GM19467 (cell line): ENCODE measurements around the gene ANKRD6.
"Not testable (repeated sequence)": the region's sequence is repeated elsewhere in the genome, so short reads cannot be mapped to it uniquely, and the experiment has no call there.

ENCODE experiments used
- ATAC-seq: cut with Tn5 transposase; IDR thresholded peaks from one replicate; pipeline ENCODE4 v1.9.1; 2021; ENCODE audit warnings: mild to moderate bottlenecking, moderate library complexity; ENCODE audit not compliant: unreplicated experiment

The ANKRD6 gene

GRCh38 chr6:89432875-89433251 is at the start of gene ANKRD6:
TSS of gene ANKRD6 (plus strand) at chr6:89433152. CDS start at chr6:89566977, 133,825 bp downstream.
- peak; percentile 90 for ATAC-seq

GRCh38 chr6:89385156-89385667 is 47.7 kb upstream of the ANKRD6 start:
- ATAC-seq: no peak

DNA sequence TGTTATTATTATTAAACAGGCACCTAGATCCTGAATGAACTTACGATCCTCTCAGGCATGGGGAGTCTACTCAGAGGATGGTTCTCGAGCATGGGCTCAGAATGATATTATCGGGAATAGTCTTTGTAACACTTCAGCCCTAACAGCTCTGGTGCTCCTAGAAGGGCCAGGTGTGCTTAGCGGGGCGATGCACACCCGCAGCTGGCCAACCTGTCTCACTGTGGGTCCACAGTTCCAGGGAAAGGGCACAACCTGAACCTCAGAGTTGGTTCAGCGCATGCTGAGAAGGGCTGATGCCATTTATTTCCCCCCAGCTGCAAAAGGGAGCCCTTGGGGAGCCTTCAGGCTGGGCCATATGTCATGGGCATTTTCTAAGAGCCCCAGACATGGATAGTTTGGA is 47.1 kb upstream of the ANKRD6 start:
- no peak for ATAC-seq

DNA sequence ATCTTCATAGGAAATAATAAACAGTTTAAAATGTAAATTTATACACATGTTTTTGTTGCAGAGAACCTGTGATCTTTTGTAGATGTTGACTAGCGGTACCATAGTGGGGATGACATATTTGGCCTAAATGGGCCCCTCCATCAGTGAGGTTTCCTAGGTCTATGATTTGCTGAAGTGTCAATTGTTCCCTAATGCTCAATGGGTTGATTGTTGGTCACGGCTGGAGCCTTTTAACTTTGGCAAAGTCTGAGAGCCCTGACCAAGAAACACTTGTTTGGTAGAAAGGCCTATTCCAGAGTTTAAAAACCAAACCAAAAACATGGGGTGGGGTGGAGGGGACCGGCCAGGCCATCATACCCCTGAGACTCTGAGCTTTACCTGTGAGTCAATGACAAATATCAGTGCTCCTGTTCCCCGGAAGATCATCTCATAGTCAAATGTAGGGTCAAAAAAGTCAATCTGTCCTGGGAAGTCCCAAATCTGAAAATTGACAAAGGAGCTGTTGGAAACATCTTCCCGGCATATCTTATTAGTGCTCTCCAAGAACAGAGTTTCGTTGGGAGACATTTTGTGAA is 45.9 kb upstream of the ANKRD6 start:
- ATAC-seq: peak; percentile 17

DNA sequence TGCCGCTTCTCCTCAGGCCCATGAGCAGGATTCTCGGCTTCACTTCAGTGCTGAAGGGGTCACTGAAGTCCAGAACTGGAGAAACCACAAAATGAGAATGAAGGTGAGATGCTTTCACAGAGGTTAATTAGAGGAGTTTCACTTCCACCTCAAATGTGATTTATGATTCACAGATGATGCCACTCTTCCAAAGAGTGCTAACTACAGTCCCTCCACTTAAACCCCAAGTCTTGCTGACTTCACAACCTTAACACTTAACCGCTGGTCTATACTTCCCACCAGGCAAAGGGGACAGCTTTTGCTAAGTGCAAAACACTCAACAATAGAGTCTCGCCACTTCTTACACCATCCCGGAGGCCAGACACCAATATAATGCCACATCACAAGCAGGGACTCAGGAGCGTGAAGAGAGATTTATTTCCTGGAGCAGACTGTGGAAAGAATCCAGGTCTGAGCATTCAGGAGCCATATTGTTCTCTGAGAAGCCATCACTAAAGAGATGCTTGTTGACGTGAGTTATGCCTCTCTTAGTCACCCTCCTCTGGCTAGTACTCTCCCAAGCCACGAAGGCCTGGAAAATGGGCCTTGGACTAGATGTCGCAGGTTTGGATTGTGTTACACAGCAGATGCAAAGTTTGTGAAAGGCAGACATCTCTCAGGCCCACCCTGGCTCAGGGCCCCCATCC is 45.3 kb upstream of the ANKRD6 start:
- ATAC-seq: peak; percentile 94

DNA sequence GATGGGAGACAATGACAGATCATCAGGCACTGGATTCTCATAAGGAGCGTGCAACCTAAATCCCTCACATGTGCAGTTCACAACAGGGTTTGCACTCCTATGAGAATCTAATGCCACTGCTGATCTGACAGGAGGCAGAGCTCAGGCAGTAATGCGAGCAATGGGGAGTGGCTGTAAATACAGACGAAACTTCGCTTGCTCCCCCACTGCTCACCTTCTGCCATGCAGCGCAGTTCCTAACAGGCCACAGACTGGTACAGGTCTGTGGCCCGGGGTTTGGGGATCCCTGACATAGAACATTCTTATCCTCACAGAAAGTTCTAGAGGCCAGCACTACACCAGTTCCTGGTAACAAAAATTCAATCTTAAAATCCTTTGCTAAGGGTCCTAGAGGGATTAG is 44.1 kb upstream of the ANKRD6 start:
- no peak for ATAC-seq

DNA sequence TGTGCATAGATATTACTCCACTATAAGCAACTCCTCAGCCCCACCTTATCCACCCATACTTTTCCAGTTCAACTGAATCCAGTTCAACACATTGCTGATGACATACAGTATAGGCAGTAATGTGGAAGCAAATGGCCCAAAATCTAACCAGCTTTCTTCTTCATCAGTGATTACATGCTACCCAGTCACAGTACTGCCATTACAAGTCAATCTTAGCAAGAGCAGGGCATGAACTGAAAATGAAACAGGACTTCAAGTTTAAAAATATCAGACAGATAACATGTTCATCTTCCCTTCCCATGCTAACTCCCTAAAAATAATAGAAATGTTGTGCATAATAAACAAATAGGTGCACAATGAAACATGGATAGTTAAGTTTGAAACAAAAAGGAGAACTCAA is 40.1 kb upstream of the ANKRD6 start:
- ATAC-seq: no peak

GRCh38 chr6:89393659-89394058 is 39.3 kb upstream of the ANKRD6 start:
- ATAC-seq: no peak

- ATAC-seq: not testable (repeated sequence)
Observed at GRCh38 chr6:89397884-89398283, 35.1 kb upstream of the ANKRD6 start.

DNA sequence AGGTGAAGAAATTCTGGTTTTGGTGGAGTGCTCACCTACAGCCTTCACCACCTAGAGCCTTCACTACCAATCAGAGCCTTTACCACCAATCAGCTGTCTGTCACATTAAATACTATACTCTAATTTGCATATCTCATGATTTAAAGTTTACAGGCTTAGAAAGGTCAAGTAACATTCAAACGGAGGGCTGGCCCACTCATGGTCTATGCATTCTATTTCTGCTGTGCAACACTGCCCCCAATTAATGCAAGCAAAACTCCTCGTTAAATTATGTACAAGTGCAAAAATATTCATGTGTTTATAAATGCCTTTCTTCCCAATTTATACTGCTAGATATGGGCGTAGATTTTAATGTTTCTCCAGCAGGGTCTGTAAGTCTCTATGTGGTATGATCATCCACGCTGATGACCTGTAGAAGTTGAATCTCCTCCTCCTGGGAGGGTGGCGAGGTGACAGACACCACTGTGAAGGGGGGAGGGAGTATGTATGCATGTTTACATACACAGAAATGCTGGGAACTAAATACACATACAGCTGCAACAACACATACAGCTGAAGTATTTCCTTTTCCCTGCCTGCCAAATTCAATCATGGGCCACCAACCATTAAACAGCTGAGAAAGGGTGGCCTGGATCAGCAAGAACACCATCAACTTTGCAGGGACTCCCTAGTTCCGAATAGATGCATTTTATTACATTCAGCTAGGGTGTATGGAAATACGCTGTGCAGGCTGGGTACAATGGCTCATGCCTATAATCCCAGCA is 34.0 kb upstream of the ANKRD6 start:
- no peak for ATAC-seq

GRCh38 chr6:89400050-89400449 is 32.9 kb upstream of the ANKRD6 start:
- ATAC-seq: no peak

DNA sequence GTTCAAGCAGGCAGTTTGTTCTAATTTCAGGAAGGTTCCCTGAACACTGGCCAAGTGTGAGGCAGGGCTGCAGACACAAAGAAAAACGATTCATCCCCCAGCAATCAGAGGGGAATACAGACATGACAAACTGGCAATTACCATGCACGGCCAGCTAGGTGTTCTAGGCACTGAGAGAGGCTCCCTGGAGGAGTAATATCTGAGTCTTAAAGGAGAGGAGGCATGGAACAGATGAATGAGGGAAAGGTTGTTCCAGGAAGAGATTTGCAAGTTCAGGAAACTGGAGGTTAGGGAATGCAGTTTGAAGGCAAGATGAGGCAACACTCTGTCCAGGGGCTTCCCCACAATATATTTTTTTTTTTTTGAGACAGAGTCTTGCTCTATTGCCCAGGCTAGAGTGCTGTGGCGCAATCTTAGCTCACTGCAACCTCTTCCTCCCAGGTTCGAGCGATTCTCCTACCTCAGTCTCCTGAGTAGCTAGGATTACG is 32.0 kb upstream of the ANKRD6 start:
- no peak for ATAC-seq

DNA sequence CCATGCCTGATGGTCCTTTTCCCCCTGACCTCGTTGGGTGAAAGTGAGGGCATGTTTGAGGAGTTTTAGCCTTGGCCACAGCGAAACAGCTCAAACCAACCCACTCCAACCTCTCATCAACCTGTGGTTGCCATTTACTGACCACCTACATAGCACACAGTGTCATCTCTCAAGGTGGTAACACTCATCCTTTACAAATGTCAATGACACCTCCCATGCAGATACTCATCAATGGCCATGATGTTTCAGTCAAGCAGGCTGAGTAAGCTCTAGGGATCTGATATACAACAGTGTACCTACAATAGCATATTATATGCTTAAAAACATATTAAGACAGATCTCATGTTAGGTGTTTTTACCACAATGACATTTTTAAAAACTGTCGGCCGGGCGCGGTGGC is 30.2 kb upstream of the ANKRD6 start:
- ATAC-seq: no peak

GRCh38 chr6:89404512-89404911 is 28.4 kb upstream of the ANKRD6 start:
- no peak for ATAC-seq

DNA sequence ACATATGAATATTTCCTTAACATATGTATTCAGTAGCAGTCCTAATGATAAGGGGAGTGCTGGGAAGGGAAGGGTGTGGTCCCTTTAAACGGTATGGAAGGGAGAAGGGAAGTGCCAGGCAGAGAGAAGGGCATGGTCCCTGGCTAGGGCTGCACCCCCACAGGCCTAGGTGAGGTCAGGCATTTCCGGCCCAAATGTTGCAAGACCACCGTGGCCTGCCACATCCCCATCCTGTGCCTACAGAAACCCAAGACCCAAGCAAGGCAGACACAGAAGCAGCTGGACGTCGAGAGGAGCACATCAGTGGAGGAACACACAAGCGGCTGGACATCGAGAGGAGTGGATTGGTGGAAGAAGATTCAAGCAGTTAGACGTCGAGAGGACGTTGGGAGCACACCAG is 26.8 kb upstream of the ANKRD6 start:
- ATAC-seq: no peak

DNA sequence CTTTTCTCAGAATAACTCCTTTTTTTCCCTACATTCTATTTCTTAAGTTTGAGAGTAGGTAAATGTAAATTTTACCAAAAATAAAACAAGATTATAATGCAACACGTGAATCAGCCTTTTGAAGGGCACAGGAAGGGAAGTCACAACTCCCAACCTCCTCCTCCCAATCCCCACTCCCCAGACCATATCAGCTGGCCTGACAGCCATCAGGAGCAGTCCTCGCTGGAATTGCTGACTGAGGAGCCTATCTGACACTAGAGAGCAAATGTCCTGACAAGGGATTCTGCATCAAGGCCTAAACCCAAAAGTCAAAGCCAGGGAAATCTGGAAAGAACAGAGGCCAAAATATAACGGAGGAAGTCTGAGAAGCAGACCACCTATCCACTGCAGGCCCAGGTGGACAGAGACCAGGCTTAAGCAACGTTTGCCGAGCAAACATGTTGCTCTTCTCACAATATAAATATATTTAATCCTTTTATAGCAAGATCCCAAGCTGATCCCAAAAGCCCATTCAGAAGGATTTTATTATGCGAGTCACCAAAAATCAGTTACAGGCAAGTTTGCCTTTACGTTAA is 23.4 kb upstream of the ANKRD6 start:
- ATAC-seq: no peak

DNA sequence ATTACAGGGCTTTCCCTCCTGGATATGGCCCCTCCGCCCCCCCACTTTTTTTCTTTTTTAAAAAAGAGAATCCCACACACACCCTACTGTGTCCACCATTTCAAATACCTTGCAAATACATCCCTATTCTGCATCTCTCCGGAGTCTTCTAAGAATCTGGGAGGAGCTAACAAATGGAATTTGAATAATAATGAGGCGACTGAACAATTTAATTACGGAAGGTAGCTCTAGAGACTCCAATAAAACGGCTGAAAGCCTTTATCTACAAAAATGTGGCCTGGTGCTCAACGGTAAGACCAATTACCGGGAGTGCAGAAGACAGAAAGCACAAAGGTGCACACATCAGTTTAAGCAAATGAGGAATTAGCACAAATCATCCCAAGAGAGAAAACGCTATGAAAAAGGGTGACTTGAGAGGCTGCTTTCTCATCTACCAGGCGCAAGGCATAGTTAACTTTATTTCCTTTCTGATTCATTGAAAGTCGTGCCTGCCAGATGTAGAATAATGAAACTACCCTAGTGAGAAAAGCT is 22.7 kb upstream of the ANKRD6 start:
- no peak for ATAC-seq

GRCh38 chr6:89410788-89411144 is 22.2 kb upstream of the ANKRD6 start:
- ATAC-seq: no peak

- peak; percentile 44 for ATAC-seq
Observed at GRCh38 chr6:89411145-89412070, 21.5 kb upstream of the ANKRD6 start.
